HFF-Myc (cell line): ENCODE data around the gene AP2A2.

Source experiments
- DNase-seq: peaks from one replicate; pipeline ENCODE4 v3.0.0-alpha.2; 2011; ENCODE audit warnings: low read depth; ENCODE audit errors: extremely low read depth
- H3K4me3 ChIP-seq: replicated peaks from 2 replicates; pipeline ENCODE4 v1.5.1; 2011; ENCODE audit warnings: low read depth, mild to moderate bottlenecking, control low read depth, low read length
- TF ChIP-seq, protein P1 (sequence below): IDR thresholded peaks from 2 replicates; pipeline ENCODE4 v1.5.1; 2012; ENCODE audit warnings: mild to moderate bottlenecking, low read depth, low read length, control low read depth; ENCODE audit errors: missing control alignments

The AP2A2 gene

DNA sequence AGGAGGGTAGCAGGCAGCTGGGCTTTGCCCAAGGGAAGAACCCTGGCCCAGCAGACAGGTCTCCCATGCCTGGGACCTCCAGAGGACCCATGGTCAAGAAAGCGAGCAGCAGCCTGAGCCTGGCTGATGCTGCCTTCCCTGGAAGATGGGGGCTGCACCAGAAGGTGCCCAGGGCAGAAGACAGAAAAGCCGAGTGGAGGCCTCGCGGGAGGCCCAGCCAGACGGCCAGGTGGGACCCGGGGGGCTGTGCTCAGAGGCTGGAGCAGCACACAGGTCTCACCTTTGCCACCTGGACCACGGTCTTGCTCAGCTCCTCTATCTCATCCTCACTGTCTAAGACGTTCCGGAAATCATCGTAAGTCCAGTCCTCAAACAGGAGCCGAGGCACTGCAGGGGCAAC, 25.9 kb upstream of the AP2A2 start:
- TF ChIP-seq, protein P1, sequence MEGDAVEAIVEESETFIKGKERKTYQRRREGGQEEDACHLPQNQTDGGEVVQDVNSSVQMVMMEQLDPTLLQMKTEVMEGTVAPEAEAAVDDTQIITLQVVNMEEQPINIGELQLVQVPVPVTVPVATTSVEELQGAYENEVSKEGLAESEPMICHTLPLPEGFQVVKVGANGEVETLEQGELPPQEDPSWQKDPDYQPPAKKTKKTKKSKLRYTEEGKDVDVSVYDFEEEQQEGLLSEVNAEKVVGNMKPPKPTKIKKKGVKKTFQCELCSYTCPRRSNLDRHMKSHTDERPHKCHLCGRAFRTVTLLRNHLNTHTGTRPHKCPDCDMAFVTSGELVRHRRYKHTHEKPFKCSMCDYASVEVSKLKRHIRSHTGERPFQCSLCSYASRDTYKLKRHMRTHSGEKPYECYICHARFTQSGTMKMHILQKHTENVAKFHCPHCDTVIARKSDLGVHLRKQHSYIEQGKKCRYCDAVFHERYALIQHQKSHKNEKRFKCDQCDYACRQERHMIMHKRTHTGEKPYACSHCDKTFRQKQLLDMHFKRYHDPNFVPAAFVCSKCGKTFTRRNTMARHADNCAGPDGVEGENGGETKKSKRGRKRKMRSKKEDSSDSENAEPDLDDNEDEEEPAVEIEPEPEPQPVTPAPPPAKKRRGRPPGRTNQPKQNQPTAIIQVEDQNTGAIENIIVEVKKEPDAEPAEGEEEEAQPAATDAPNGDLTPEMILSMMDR: no peak
- no peak overlapping the region for H3K4me3 ChIP-seq
- no peak for DNase-seq

DNA sequence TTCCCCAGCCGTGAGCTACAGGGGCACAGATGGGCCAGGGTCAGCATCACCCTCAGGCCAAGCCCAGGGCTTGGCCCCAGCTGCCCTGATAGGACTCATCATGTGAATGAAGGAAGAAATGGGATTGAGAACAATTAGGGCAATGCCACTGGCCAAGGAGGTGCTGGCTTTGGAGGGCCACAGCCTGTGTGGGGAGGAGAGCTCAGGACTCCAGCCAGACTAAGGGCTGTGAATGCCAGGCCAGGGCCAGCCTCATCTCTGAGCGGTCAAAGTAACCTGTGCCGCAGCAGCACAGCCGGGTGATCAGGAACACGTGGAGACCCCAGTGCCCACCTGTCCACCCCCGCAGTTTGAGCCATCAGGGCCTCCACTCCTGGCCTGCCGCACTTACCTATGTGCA, 25.1 kb upstream of the AP2A2 start:
- no peak for DNase-seq
- no peak overlapping the region for H3K4me3 ChIP-seq
- TF ChIP-seq, protein P1: no peak

- TF ChIP-seq, protein P1: no peak
- H3K4me3 ChIP-seq: no peak overlapping the region
- no peak for DNase-seq
These were observed 24.1 kb upstream of the AP2A2 start for GRCh38 chr11:901452-902061.

DNA sequence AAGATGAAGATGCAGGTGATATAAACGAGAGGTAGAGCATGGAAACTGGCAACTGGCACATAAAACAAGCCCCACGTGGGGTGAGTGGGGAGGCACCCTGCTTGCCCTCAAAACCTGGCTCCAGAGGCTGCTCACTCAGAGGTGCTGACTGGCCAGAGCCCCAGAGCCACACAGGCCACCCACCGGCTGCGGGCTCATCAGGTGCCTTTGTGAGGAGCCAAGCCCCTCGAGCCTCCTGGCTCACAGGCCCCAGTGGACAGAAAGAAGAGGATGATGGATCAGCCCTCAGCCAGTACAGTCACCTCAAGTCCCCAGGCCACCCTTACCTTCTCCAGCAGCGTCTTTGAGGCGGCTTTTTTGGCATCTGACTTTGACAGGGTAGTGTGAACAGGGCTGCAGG, 21.3 kb upstream of the AP2A2 start:
- no peak overlapping the region for H3K4me3 ChIP-seq
- no peak for DNase-seq
- TF ChIP-seq, protein P1: no peak

DNA sequence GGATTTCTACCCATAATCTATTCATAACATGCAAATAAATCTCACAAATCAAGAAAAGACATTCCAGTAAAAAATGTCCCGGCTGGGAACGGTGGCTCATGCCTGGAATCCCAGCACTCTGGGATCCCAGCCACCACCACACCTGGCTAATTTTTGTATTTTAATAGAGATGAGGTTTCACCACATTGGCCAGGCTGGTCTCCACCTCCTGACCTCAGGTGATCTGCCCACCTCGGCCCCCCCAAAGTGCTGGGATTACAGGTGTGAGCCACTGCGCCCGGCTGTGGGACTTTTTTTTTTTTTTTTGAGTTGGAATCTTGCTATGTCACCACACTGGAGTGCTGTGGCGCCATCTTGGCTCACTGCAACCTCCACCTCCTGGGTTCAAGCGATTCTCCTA, 19.7 kb upstream of the AP2A2 start:
- no peak for DNase-seq
- TF ChIP-seq, protein P1: no peak
- H3K4me3 ChIP-seq: no peak overlapping the region

- no peak for DNase-seq
- no peak overlapping the region for H3K4me3 ChIP-seq
- TF ChIP-seq, protein P1: no peak
These were observed 18.0 kb upstream of the AP2A2 start for GRCh38 chr11:907668-908067.

DNA sequence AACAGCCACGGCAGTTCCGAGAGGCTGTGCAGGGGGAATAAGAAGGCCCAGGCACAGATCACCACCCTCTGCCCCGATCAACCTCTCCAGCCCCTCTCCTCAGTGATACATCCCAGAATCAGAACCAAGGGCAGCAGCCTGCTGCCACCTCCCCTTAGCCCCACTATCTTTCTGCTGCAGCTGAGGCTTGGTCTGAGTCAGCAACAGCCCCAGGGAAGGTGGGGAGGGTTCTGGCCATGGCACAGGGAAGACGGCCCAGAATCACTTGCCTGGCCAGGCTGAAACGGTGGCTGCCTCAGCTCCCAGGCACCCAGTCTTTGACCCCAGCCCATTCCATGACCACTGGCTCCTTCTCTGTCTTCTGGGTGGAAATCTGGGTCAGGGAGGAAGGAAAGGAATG, 17.4 kb upstream of the AP2A2 start:
- no peak for DNase-seq
- no peak overlapping the region for H3K4me3 ChIP-seq
- TF ChIP-seq, protein P1: no peak
